Trophoblast cell (in vitro differentiated cells and primary cell): ENCODE measurements around the gene CARS1.

ENCODE experiments used
- DNase-seq, 2 donors: peaks; one replicate each; pipeline ENCODE4 v3.0.0-alpha.2; 2016
- H2AFZ ChIP-seq: 2 replicates; pipeline ENCODE4 v1.6.1; 2013; ENCODE audit warnings: low read length, moderate library complexity, mild to moderate bottlenecking; ENCODE audit not compliant: insufficient read depth, poor library complexity
- H2AK5ac ChIP-seq: 2 replicates; pipeline ENCODE4 v1.6.1; 2013; ENCODE audit warnings: mild to moderate bottlenecking, low read length
- H2BK120ac ChIP-seq: 2 replicates; pipeline ENCODE4 v1.6.1; 2013; ENCODE audit warnings: low read length, mild to moderate bottlenecking, moderate library complexity; ENCODE audit not compliant: insufficient read depth, poor library complexity
- H2BK12ac ChIP-seq: 2 replicates; pipeline ENCODE4 v1.6.1; 2013; ENCODE audit warnings: mild to moderate bottlenecking, low read length, moderate library complexity
- H2BK5ac ChIP-seq: 2 replicates; pipeline ENCODE4 v1.6.1; 2013; ENCODE audit warnings: low read length, low read depth, moderate library complexity, mild to moderate bottlenecking; ENCODE audit not compliant: poor library complexity
- H3K14ac ChIP-seq: 2 replicates; pipeline ENCODE4 v1.6.1; 2013; ENCODE audit warnings: mild to moderate bottlenecking, low read length
- H3K18ac ChIP-seq: 2 replicates; pipeline ENCODE4 v1.6.1; 2013; ENCODE audit warnings: mild to moderate bottlenecking, low read length
- H3K23ac ChIP-seq: 2 replicates; pipeline ENCODE4 v1.6.1; 2013; ENCODE audit warnings: low read length
- H3K27ac ChIP-seq: 2 replicates; pipeline ENCODE4 v1.5.1; 2013; ENCODE audit warnings: low read depth, mild to moderate bottlenecking, inconsistent platforms, low read length, moderate library complexity
- H3K27me3 ChIP-seq: 2 replicates; pipeline ENCODE4 v1.6.1; 2013; ENCODE audit warnings: inconsistent platforms, mild to moderate bottlenecking, low read length, moderate library complexity; ENCODE audit not compliant: insufficient read depth
- H3K36me3 ChIP-seq, 2 experiments: 1 replicate in 1 of 2; 2 replicates in 1 of 2; pipeline ENCODE4 v1.6.1; 2013; ENCODE audit warnings: low read length in 2 of 2, mild to moderate bottlenecking in 2 of 2, moderate library complexity in 1 of 2; ENCODE audit not compliant: insufficient read depth in 2 of 2, control insufficient read depth in 1 of 2
- H3K4ac ChIP-seq: 2 replicates; pipeline ENCODE4 v1.6.1; 2013; ENCODE audit warnings: low read depth, mild to moderate bottlenecking, low read length, moderate library complexity
- H3K4me1 ChIP-seq, 2 experiments: 1 replicate in 1 of 2; 2 replicates in 1 of 2; pipeline ENCODE4 v1.6.1; 2013; ENCODE audit warnings: low read length in 2 of 2, mild to moderate bottlenecking in 2 of 2, moderate library complexity in 1 of 2; ENCODE audit not compliant: insufficient read depth in 2 of 2, control insufficient read depth in 1 of 2
- H3K4me2 ChIP-seq: 2 replicates; pipeline ENCODE4 v1.6.1; 2013; ENCODE audit warnings: inconsistent platforms, mild to moderate bottlenecking, low read length, moderate library complexity
- H3K4me3 ChIP-seq: 2 replicates; pipeline ENCODE4 v1.5.1; 2013; ENCODE audit warnings: mild to moderate bottlenecking, low read depth, low read length, inconsistent platforms
- H3K79me1 ChIP-seq: one replicate; pipeline ENCODE4 v1.6.1; 2013; ENCODE audit warnings: low read length
- H3K79me2 ChIP-seq: 2 replicates; pipeline ENCODE4 v1.6.1; 2013; ENCODE audit warnings: low read length, mild to moderate bottlenecking; ENCODE audit not compliant: control insufficient read depth, insufficient read depth, poor library complexity
- H3K9ac ChIP-seq: 2 replicates; pipeline ENCODE4 v1.6.1; 2013; ENCODE audit warnings: mild to moderate bottlenecking, low read length
- H3K9me3 ChIP-seq: 2 replicates; pipeline ENCODE4 v1.6.1; 2013; ENCODE audit warnings: low read depth, mild to moderate bottlenecking, control low read depth, inconsistent platforms, low read length; ENCODE audit not compliant: insufficient read depth
- H4K12ac ChIP-seq: 2 replicates; pipeline ENCODE4 v1.6.1; 2013; ENCODE audit warnings: low read depth, mild to moderate bottlenecking, low read length, moderate library complexity
- H4K8ac ChIP-seq: 2 replicates; pipeline ENCODE4 v1.6.1; 2013; ENCODE audit warnings: low read depth, mild to moderate bottlenecking, low read length, moderate library complexity
- H4K91ac ChIP-seq: one replicate; pipeline ENCODE4 v1.6.1; 2013; ENCODE audit warnings: low read depth, mild to moderate bottlenecking, low read length, moderate library complexity
- whole genome bisulfite sequencing: extraction: QIAGEN DNeasy Blood & Tissue Kit; methylation state at CpG from one replicate; pipeline ENCODE4 v1.1.7; 2013; ENCODE audit warnings: missing lambda C conversion rate; ENCODE audit not compliant: insufficient read length, insufficient coverage; ENCODE audit errors: extremely low coverage; 5-methylcytosine and 5-hydroxymethylcytosine counted together

Gene CARS1

DNA sequence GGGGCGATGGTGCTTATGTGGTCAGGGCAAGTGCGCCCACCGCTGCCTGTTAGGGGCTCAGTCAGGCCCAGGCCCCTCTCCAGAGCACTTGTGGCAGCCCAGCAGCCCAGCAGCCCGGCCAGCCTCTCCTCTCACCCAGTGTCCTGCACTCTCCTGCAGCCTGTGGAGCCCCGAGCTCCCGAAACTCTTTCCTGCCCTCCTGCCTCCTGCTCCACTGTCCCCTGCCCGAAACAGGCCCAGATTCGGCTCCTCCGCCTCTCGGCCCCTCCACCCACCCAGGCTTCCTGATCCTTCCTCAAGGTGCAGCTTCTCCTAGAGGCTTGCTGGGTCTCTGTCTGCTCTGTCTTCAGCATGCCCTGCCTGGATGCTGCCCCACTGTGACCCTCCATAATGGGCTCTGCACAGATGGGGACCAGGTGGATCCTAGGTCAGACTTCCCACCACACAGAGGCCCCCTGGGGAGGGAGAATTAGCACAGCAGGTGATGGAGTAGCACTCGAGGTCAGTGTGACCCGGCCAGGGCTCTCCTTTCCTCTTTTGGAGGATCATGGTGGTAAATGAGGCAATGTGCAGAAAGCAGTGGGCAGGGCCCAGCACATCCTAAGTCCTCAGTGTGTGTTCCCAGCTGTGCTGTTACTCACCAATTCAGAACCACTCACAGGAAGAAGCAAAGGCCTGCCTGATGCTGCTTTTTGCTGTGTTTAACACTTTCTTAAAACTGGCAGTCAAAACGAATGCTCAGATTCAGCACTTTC lies 46.5 kb downstream of the CARS1 start:
- WGBS: no CpG with 5 or more reads among the region's 13 CpGs
- Histone ChIP-seq H3K18ac (no peak overlapping the region), H3K27ac (no peak overlapping the region)

GRCh38 chr11:3010004-3010403 lies 47.2 kb downstream of the CARS1 start:
- Histone ChIP-seq H3K27me3 (no peaks in the 10 kb centered on the region), H4K8ac (no peak overlapping the region), H4K91ac (no peak overlapping the region), H2BK120ac (no peak overlapping the region), H2AK5ac (no peak overlapping the region), H3K27ac (no peak overlapping the region), H3K4me1 (no peaks in the 10 kb centered on the region), H3K9me3 (peaks cover 3% of the 10 kb centered on the region), H3K4me3 (no peak overlapping the region), H2AFZ (no peak overlapping the region), H2BK12ac (no peak overlapping the region), H3K79me2 (no peaks in the 10 kb centered on the region), H3K79me1 (no peaks in the 10 kb centered on the region), H2BK5ac (no peak overlapping the region), H3K9ac (no peak overlapping the region), H3K36me3 (peaks cover 67 to 71% of the 10 kb centered on the region in 2 experiments), H3K18ac (no peak overlapping the region), H3K23ac (no peak overlapping the region), H3K4me2 (no peak overlapping the region), H3K14ac (no peak overlapping the region), H4K12ac (no peak overlapping the region), H3K4ac (no peak overlapping the region)
- no peak for DNase-seq
- WGBS: no CpG with 5 or more reads among the region's 13 CpGs

More for the DNA sequence above, 46.5 kb downstream of the CARS1 start:
- Histone ChIP-seq H3K79me1 (no peaks in the 10 kb centered on the region), H3K79me2 (no peaks in the 10 kb centered on the region), H3K4me2 (no peak overlapping the region), H2BK5ac (no peak overlapping the region), H3K27me3 (no peaks in the 10 kb centered on the region), H3K4me1 (no peaks in the 10 kb centered on the region), H2AK5ac (no peak overlapping the region), H3K36me3 (peaks cover 72 to 75% of the 10 kb centered on the region in 2 experiments), H3K9me3 (peaks cover 3% of the 10 kb centered on the region), H4K91ac (no peak overlapping the region), H2AFZ (no peak overlapping the region), H2BK120ac (no peak overlapping the region), H2BK12ac (no peak overlapping the region), H3K4me3 (no peak overlapping the region), H3K23ac (no peak overlapping the region), H4K12ac (no peak overlapping the region), H3K9ac (no peak overlapping the region), H3K4ac (no peak overlapping the region), H3K14ac (no peak overlapping the region), H4K8ac (no peak overlapping the region)
- DNase-seq: no peak

GRCh38 chr11:3009481-3009880 lies 47.7 kb downstream of the CARS1 start:
- Histone ChIP-seq H3K14ac (no peak overlapping the region), H3K36me3 (peaks cover 65 to 69% of the 10 kb centered on the region in 2 experiments), H3K18ac (no peak overlapping the region), H2AFZ (no peak overlapping the region), H3K4ac (no peak overlapping the region), H3K79me2 (no peaks in the 10 kb centered on the region), H3K27ac (no peak overlapping the region), H3K27me3 (no peaks in the 10 kb centered on the region), H2AK5ac (no peak overlapping the region), H3K23ac (no peak overlapping the region), H4K8ac (no peak overlapping the region), H3K4me2 (no peak overlapping the region), H3K4me3 (no peak overlapping the region), H4K12ac (no peak overlapping the region), H2BK12ac (no peak overlapping the region), H4K91ac (no peak overlapping the region), H2BK120ac (no peak overlapping the region), H3K9me3 (peaks cover 3% of the 10 kb centered on the region), H2BK5ac (no peak overlapping the region), H3K4me1 (no peaks in the 10 kb centered on the region), H3K79me1 (no peaks in the 10 kb centered on the region), H3K9ac (no peak overlapping the region)
- no peak for DNase-seq
- WGBS: no CpG with 5 or more reads among the region's 5 CpGs

- H2BK120ac ChIP-seq: no peak overlapping the region
- H4K12ac ChIP-seq: no peak overlapping the region
- H3K23ac ChIP-seq: no peak overlapping the region
- H3K36me3 ChIP-seq: peaks cover 66 to 70% of the 10 kb centered on the region in 2 experiments
- no peaks in the 10 kb centered on the region for H3K79me1 ChIP-seq
- H4K91ac ChIP-seq: no peak overlapping the region
- no peak overlapping the region for H2AK5ac ChIP-seq
- no peak overlapping the region for H3K4me3 ChIP-seq
- no peak for DNase-seq
- H3K27me3 ChIP-seq: no peaks in the 10 kb centered on the region
- H3K14ac ChIP-seq: no peak overlapping the region
- no peak overlapping the region for H2BK5ac ChIP-seq
- no peak overlapping the region for H2BK12ac ChIP-seq
- H4K8ac ChIP-seq: no peak overlapping the region
- no peaks in the 10 kb centered on the region for H3K79me2 ChIP-seq
- no peaks in the 10 kb centered on the region for H3K4me1 ChIP-seq
- no peak overlapping the region for H3K4ac ChIP-seq
- H3K18ac ChIP-seq: no peak overlapping the region
- H2AFZ ChIP-seq: no peak overlapping the region
- no peaks in the 10 kb centered on the region for H3K9me3 ChIP-seq
- H3K27ac ChIP-seq: no peak overlapping the region
- WGBS: no CpG with 5 or more reads among the region's 9 CpGs
- no peak overlapping the region for H3K4me2 ChIP-seq
- H3K9ac ChIP-seq: no peak overlapping the region
These were observed 48.4 kb downstream of the CARS1 start for GRCh38 chr11:3008746-3009336.
